A549 (cell line): Measurements from ENCODE around the gene PANX1. TPM values are rescaled to one million over a fixed set of nuclear protein-coding genes. Genes with fewer than 3 reads are reported as not detected.

Experiments
- ATAC-seq, 2 experiments: fragments of 200-7000 bp in 1 of 2; fragments of >200 bp in 1 of 2; cut with Nextera tagmentation in 1 of 2; cut with Tn5 transposase in 1 of 2; 3 replicates each; pipeline versions ENCODE4 v1.8.0 to v1.9.1; 2018 to 2020; ENCODE audit warnings: mild to moderate bottlenecking in 1 of 2, moderate library complexity in 1 of 2
- CTCF ChIA-PET: fragments of 300-600 bp; sonication (Branson Sonifier 250); formaldehyde crosslinking; extraction: SDS; loops from one replicate; lab custom pipeline; 2021; ENCODE audit warnings: antibody characterized with exemption, inconsistent platforms; lab: Yijun Ruan, JAX
- POLR2A ChIA-PET: fragments of 350-600 bp; formaldehyde crosslinking; extraction: SDS; loops from one replicate; lab custom pipeline; 2021; ENCODE audit warnings: antibody characterized with exemption, inconsistent platforms; lab: Yijun Ruan, JAX
- DNase-seq, 2 experiments: peaks; one replicate each; pipeline versions ENCODE4 v3.0.0 to v3.0.0-alpha.2; 2011 to 2016; ENCODE audit warnings: low read depth in 1 of 2, low spot score in 1 of 2
- FAIRE-seq: peaks from 2 replicates; lab custom pipeline; 2011; peaks lifted over from hg19 to GRCh38; lab: Jason Lieb, UNC
- H3K27ac ChIP-seq, 2 experiments: fragments of >200 bp; sonication (Bioruptor Twin); formaldehyde crosslinking; 3 replicates each; pipeline ENCODE4 v1.5.1; 2016 to 2017
- H3K4me1 ChIP-seq: fragments of >200 bp; sonication (Bioruptor Twin); formaldehyde crosslinking; 3 replicates; pipeline ENCODE4 v1.6.1; 2016
- H3K4me2 ChIP-seq: fragments of >200 bp; sonication (Bioruptor Twin); formaldehyde crosslinking; 3 replicates; pipeline ENCODE4 v1.6.1; 2016
- H3K4me3 ChIP-seq: fragments of >200 bp; sonication (Bioruptor Twin); formaldehyde crosslinking; 3 replicates; pipeline ENCODE4 v1.5.1; 2016
- H3K9me3 ChIP-seq: fragments of >200 bp; sonication (Bioruptor Twin); formaldehyde crosslinking; 3 replicates; pipeline ENCODE4 v1.6.1; 2016
- ATOH8 ChIP-seq: fragments of 250-450 bp; sonication (Bioruptor Pico); IDR thresholded peaks from 2 replicates; pipeline ENCODE4 v1.5.0; 2020; ENCODE audit warnings: low read depth, mild to moderate bottlenecking, moderate library complexity
- BCL3 ChIP-seq: fragments of >200 bp; sonication (Bioruptor Twin); formaldehyde crosslinking; IDR thresholded peaks from 3 replicates; pipeline ENCODE4 v1.6.1; 2016
- CBX8 ChIP-seq: fragments of 200-600 bp; sonication (generic); IDR thresholded peaks from 2 replicates; pipeline ENCODE4 v1.6.1; 2016
- CEBPB ChIP-seq, 2 experiments: fragments of >200 bp in 1 of 2; sonication (Bioruptor Twin) in 1 of 2; formaldehyde crosslinking in 1 of 2; IDR thresholded peaks; 2 replicates each; pipeline ENCODE4 v1.6.1; 2012 to 2016
- CHD2 ChIP-seq: fragments of 150-350 bp; IDR thresholded peaks from 2 replicates; pipeline ENCODE4 v1.6.1; 2014; ENCODE audit warnings: low read length; ENCODE audit not compliant: partially characterized antibody
- EHMT2 ChIP-seq: fragments of 200-600 bp; sonication (generic); IDR thresholded peaks from 2 replicates; pipeline ENCODE4 v1.6.1; 2016; ENCODE audit warnings: antibody characterized with exemption, low read depth, mild to moderate bottlenecking, moderate library complexity
- FOSL2 ChIP-seq, 2 experiments: fragments of 450-650 bp in 1 of 2; fragments of >200 bp in 1 of 2; sonication (Bioruptor Twin) in 1 of 2; formaldehyde crosslinking; IDR thresholded peaks; 2 replicates each; pipeline versions ENCODE4 v1.5.0 to v1.6.1; 2016 to 2020; ENCODE audit warnings: mild to moderate bottlenecking in 1 of 2, moderate library complexity in 1 of 2
- FOXS1 ChIP-seq: fragments of 250-450 bp; sonication (Bioruptor Pico); IDR thresholded peaks from 2 replicates; pipeline ENCODE4 v1.5.0; 2020; ENCODE audit warnings: mild to moderate bottlenecking, moderate library complexity
- GATA3 ChIP-seq: IDR thresholded peaks from 2 replicates; pipeline ENCODE4 v1.6.1; 2012; ENCODE audit warnings: borderline replicate concordance
- HES2 ChIP-seq: fragments of >200 bp; sonication (Bioruptor Twin); formaldehyde crosslinking; IDR thresholded peaks from 2 replicates; pipeline ENCODE4 v1.6.1; 2016
- JUNB ChIP-seq: fragments of >200 bp; sonication (Bioruptor Twin); formaldehyde crosslinking; IDR thresholded peaks from 2 replicates; pipeline ENCODE4 v1.6.1; 2016
- KDM5A ChIP-seq: fragments of 200-600 bp; sonication (generic); IDR thresholded peaks from 2 replicates; pipeline ENCODE4 v1.6.1; 2016; ENCODE audit warnings: antibody characterized with exemption, mild to moderate bottlenecking
- NFE2L2 ChIP-seq: fragments of 150-350 bp; conservative IDR thresholded peaks from 2 replicates; pipeline ENCODE4 v1.6.1; 2014; ENCODE audit warnings: low read length
- NR3C1 ChIP-seq: fragments of >200 bp; sonication (Bioruptor Twin); formaldehyde crosslinking; IDR thresholded peaks from 3 replicates; pipeline ENCODE4 v1.6.1; 2017
- POLR2A ChIP-seq: IDR thresholded peaks from 2 replicates; pipeline ENCODE4 v1.6.1; 2012; ENCODE audit warnings: mild to moderate bottlenecking, low read length
- POLR2AphosphoS2 ChIP-seq: conservative IDR thresholded peaks from 2 replicates; pipeline ENCODE4 v1.6.1; 2012; ENCODE audit warnings: low read length, improper control_type of control experiment, inconsistent platforms
- RAD21 ChIP-seq, 2 experiments: fragments of >200 bp in 1 of 2; sonication (Bioruptor Twin) in 1 of 2; formaldehyde crosslinking in 1 of 2; IDR thresholded peaks in 1 of 2; conservative IDR thresholded peaks in 1 of 2; 2 replicates in 1 of 2; 3 replicates in 1 of 2; pipeline ENCODE4 v1.6.1; 2012 to 2018; ENCODE audit warnings: inconsistent platforms in 1 of 2
- RFX5 ChIP-seq: fragments of 450-650 bp; IDR thresholded peaks from 2 replicates; pipeline ENCODE4 v1.7.1; 2014; ENCODE audit warnings: antibody characterized with exemption, mild to moderate bottlenecking, moderate library complexity
- RNF2 ChIP-seq: fragments of 200-600 bp; sonication (generic); IDR thresholded peaks from 2 replicates; pipeline ENCODE4 v1.6.1; 2016; ENCODE audit warnings: low read depth, mild to moderate bottlenecking, antibody characterized with exemption, moderate library complexity, borderline replicate concordance
- SMC3 ChIP-seq: fragments of >200 bp; sonication (Bioruptor Twin); formaldehyde crosslinking; IDR thresholded peaks from 3 replicates; pipeline ENCODE4 v1.6.1; 2018; ENCODE audit warnings: inconsistent platforms
- ZC3H11A ChIP-seq: fragments of 450-650 bp; IDR thresholded peaks from 2 replicates; pipeline ENCODE4 v1.6.1; 2014; ENCODE audit warnings: antibody characterized with exemption, mild to moderate bottlenecking
- ZFP36 ChIP-seq: fragments of 450-650 bp; IDR thresholded peaks from 2 replicates; pipeline ENCODE4 v1.6.1; 2014; ENCODE audit warnings: borderline replicate concordance; ENCODE audit not compliant: partially characterized antibody
- ZNF302 ChIP-seq: fragments of 250-450 bp; sonication (Bioruptor Pico); IDR thresholded peaks from 2 replicates; pipeline ENCODE4 v1.9.0; 2021; ENCODE audit warnings: inconsistent platforms, mild to moderate bottlenecking, moderate library complexity
- WGBS: methylation state at CpG from one replicate; pipeline ENCODE4 v1.1.6; 2017; ENCODE audit errors: missing lambda C conversion rate; 5-methylcytosine and 5-hydroxymethylcytosine counted together
- polyA plus RNA-seq, 4 experiments: library from polyadenylated mRNA; depleted of rRNA in 3 of 4; stranded (reverse); fragments of >200 nt; fragmentation: RNase III in 1 of 4; extraction: RNeasy Plus Mini Kit Qiagen cat#74134 plus additional on column Dnase treatment in 1 of 4; gene quantifications; 2 replicates in 3 of 4; 3 replicates in 1 of 4; pipeline ENCODE4 v1.2.3, GENCODE V29; 2011 to 2017
- TF ChIP-seq, protein P1 (sequence below): fragments of 450-650 bp; IDR thresholded peaks from 2 replicates; pipeline ENCODE4 v1.6.1; 2014; ENCODE audit warnings: antibody characterized with exemption

Gene PANX1
- polyA plus RNA-seq, 2 of the 4 experiments (the other 2 are of a cell fraction) = 11.0 to 13.3 TPM

- CTCF ChIA-PET = interaction anchor here (1.0 kb wide), 1 partner anchor 257 kb away, joined by 3 read pairs; no protein-coding TSS in a partner anchor
- DNase-seq = no peak
Measured at GRCh38 chr11:94178331-94178730, 49.7 kb downstream of the PANX1 start.

DNA sequence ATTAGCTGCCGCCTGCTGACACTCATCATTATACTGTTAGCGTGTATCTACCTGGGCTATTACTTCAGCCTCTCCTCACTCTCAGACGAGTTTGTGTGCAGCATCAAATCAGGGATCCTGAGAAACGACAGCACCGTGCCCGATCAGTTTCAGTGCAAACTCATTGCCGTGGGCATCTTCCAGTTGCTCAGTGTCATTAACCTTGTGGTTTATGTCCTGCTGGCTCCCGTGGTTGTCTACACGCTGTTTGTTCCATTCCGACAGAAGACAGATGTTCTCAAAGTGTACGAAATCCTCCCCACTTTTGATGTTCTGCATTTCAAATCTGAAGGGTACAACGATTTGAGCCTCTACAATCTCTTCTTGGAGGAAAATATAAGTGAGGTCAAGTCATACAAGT lies 51.1 kb downstream of the PANX1 start:
- CTCF ChIA-PET = no interaction called here
- no peak for FAIRE-seq
- 91% methylated on average over 12 of the region's 12 CpGs for WGBS
- TF ChIP-seq FOXS1 (CRISPR knock-in tag) (no peak), CBX8 (no peak), RFX5 (no peak), RAD21 (conservative IDR thresholded peaks at IDR 0.05 in 1 of 2, IDR thresholded peaks at IDR 0.05 in 1 of 2) (no peak)
- TF ChIP-seq, protein P1, sequence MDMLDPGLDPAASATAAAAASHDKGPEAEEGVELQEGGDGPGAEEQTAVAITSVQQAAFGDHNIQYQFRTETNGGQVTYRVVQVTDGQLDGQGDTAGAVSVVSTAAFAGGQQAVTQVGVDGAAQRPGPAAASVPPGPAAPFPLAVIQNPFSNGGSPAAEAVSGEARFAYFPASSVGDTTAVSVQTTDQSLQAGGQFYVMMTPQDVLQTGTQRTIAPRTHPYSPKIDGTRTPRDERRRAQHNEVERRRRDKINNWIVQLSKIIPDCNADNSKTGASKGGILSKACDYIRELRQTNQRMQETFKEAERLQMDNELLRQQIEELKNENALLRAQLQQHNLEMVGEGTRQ = no peak
- no peak for ATAC-seq
- Histone ChIP-seq H3K4me1 (peaks cover 5% of the 10 kb centered on the region; the same call in 1 of the 3 replicates), H3K4me3 (no peak overlapping the region), H3K4me2 (no peak overlapping the region), H3K27ac (no peak overlapping the region), H3K9me3 (no peaks in the 10 kb centered on the region)
- POLR2A ChIA-PET = no interaction called here
- DNase-seq = no peak

More at GRCh38 chr11:94178331-94178730, 49.7 kb downstream of the PANX1 start:
- no peak for FAIRE-seq
- no peak for TF ChIP-seq BCL3
- TF ChIP-seq POLR2A = no peak
- no peak for TF ChIP-seq ZNF302
- TF ChIP-seq NR3C1 = no peak
- no peak for TF ChIP-seq JUNB
- TF ChIP-seq, all 56 proteins: peak for 0
- POLR2A ChIA-PET = no interaction called here
- no peak overlapping the region for H3K4me2 ChIP-seq
- H3K27ac ChIP-seq = no peak overlapping the region
- no peak for ATAC-seq
- no peaks in the 10 kb centered on the region for H3K4me1 ChIP-seq
- H3K9me3 ChIP-seq = no peaks in the 10 kb centered on the region
- 90% methylated on average over 11 of the region's 11 CpGs for WGBS
- no peak overlapping the region for H3K4me3 ChIP-seq

DNA sequence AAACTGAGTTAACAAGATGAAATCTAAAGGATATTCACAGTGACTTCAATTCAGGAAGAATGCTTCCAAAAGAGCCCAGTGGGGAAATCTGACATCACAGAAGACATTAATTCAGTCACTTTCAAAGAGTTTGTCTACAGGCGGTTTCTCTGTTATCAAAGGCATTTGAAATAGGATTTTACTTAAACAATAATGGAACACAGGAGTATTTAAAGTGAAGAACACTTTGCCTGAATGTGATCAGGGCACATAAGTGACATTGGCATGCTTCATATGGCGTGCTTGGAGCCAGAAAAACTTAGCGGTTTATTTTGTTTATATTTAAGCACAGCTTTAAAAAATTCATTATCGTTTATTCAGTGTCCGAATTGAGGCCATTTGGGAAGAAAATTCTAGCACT lies 52.9 kb downstream of the PANX1 start:
- ATAC-seq (no peak), FAIRE-seq (no peak), DNase-seq (no peak)
- TF ChIP-seq GATA3 (no peak), FOSL2 (IDR thresholded peaks at IDR 0.05) (no peak), FOSL2 (CRISPR knock-in tag; IDR thresholded peaks at IDR 0.05) (no peak), FOXS1 (CRISPR knock-in tag) (no peak), CBX8 (no peak), POLR2AphosphoS2 (no peak), SMC3 (no peak), ZFP36 (no peak), ATOH8 (no peak), EHMT2 (no peak), CHD2 (no peak)
- POLR2A ChIA-PET = no interaction called here
- WGBS = 86% methylated on average over 5 of the region's 5 CpGs
- Histone ChIP-seq H3K4me3 (no peak overlapping the region), H3K4me2 (no peak overlapping the region), H3K27ac (no peak overlapping the region), H3K4me1 (peaks cover 5% of the 10 kb centered on the region; the same call in 1 of the 3 replicates), H3K9me3 (no peaks in the 10 kb centered on the region)
- CTCF ChIA-PET = interaction anchor here (1.0 to 4.2 kb wide), 5 partner anchors 9 to 286 kb away, joined by 3 to 20 read pairs (median 6); no protein-coding TSS in a partner anchor

- 98% methylated on average over 2 of the region's 2 CpGs for WGBS
- no peaks in the 10 kb centered on the region for H3K9me3 ChIP-seq
- TF ChIP-seq CEBPB (IDR thresholded peaks at IDR 0.05) (no peak), ZFP36 (no peak), NFE2L2 (no peak), EHMT2 (no peak), RNF2 (no peak), FOXS1 (CRISPR knock-in tag) (no peak), ZC3H11A (no peak), CHD2 (no peak), HES2 (no peak), KDM5A (no peak), GATA3 (no peak), SMC3 (no peak), POLR2A (no peak), RFX5 (no peak)
- TF ChIP-seq, protein P1 = no peak
- no peak overlapping the region for H3K4me2 ChIP-seq
- ChIA-PET POLR2A (no interaction called here), CTCF (interaction anchor here (1.0 to 4.2 kb wide), 6 partner anchors 9 to 337 kb away, joined by 3 to 20 read pairs (median 5); no protein-coding TSS in a partner anchor)
- FAIRE-seq (no peak), DNase-seq (no peak), ATAC-seq (no peak)
- H3K27ac ChIP-seq = no peak overlapping the region
- no peak overlapping the region for H3K4me3 ChIP-seq
- peaks cover 5% of the 10 kb centered on the region; the same call in 1 of the 3 replicates for H3K4me1 ChIP-seq
Measured at GRCh38 chr11:94181943-94182342, 53.3 kb downstream of the PANX1 start.
